GM23338 (cell line): Measurements from ENCODE around the gene GINM1. TPM values are rescaled to one million over a fixed set of nuclear protein-coding genes. Genes with fewer than 3 reads are reported as not detected.

ENCODE experiments used
- ATAC-seq: fragments of 200-7000 bp; cut with Tn5 transposase; 3 replicates; pipeline ENCODE4 v1.9.1; 2020
- DNase-seq: peaks from one replicate; pipeline ENCODE4 v3.0.0-alpha.2; 2015; ENCODE audit warnings: low spot score
- H2AFZ ChIP-seq: fragments of 200-600 bp; sonication (generic); 2 replicates; pipeline ENCODE4 v1.8.0; 2016; ENCODE audit warnings: antibody characterized with exemption, mild to moderate bottlenecking, moderate library complexity
- H3F3A ChIP-seq: fragments of 200-600 bp; sonication (generic); replicated peaks from 2 replicates; pipeline ENCODE4 v1.8.0; 2017; ENCODE audit warnings: antibody characterized with exemption, mixed run types, low read depth
- H3K27ac ChIP-seq: fragments of 200-600 bp; sonication (generic); 2 replicates; pipeline ENCODE4 v1.6.1; 2016; ENCODE audit warnings: low read depth
- H3K27me3 ChIP-seq: fragments of 200-600 bp; sonication (generic); 2 replicates; pipeline ENCODE4 v1.8.0; 2016; ENCODE audit warnings: mild to moderate bottlenecking, mixed run types, moderate library complexity; ENCODE audit not compliant: insufficient read depth
- H3K36me3 ChIP-seq: fragments of 200-600 bp; sonication (generic); 2 replicates; pipeline ENCODE4 v1.8.0; 2016; ENCODE audit warnings: mild to moderate bottlenecking; ENCODE audit not compliant: insufficient read depth
- H3K4me1 ChIP-seq: fragments of 200-600 bp; sonication (generic); 2 replicates; pipeline ENCODE4 v1.8.0; 2016; ENCODE audit warnings: mild to moderate bottlenecking, moderate library complexity; ENCODE audit not compliant: insufficient read depth
- H3K4me2 ChIP-seq: fragments of 200-600 bp; sonication (generic); 2 replicates; pipeline ENCODE4 v1.7.1; 2017; ENCODE audit warnings: mixed run types
- H3K4me3 ChIP-seq: fragments of 200-600 bp; sonication (generic); 2 replicates; pipeline ENCODE4 v1.6.1; 2016; ENCODE audit warnings: mixed run types
- H3K79me2 ChIP-seq: fragments of 200-600 bp; sonication (generic); replicated peaks from 2 replicates; pipeline ENCODE4 v1.8.0; 2017; ENCODE audit warnings: mild to moderate bottlenecking; ENCODE audit not compliant: insufficient read depth
- H3K9me2 ChIP-seq: fragments of 200-600 bp; sonication (generic); 2 replicates; pipeline ENCODE4 v1.8.0; 2017; ENCODE audit not compliant: insufficient read depth
- H4K20me1 ChIP-seq: fragments of 200-600 bp; sonication (generic); replicated peaks from 2 replicates; pipeline ENCODE4 v1.8.0; 2017; ENCODE audit warnings: mild to moderate bottlenecking; ENCODE audit not compliant: insufficient read depth
- H3K27ac Mint-ChIP-seq: 2 replicates; pipeline ENCODE4 v1.8.0; 2020; ENCODE audit warnings: inconsistent platforms, mild to moderate bottlenecking, moderate library complexity, mixed read lengths
- H3K27me3 Mint-ChIP-seq: 3 replicates; pipeline ENCODE4 v1.8.0; 2022; ENCODE audit warnings: low read depth, mild to moderate bottlenecking, moderate library complexity, mixed read lengths, inconsistent platforms; ENCODE audit not compliant: insufficient read depth, poor library complexity
- H3K36me3 Mint-ChIP-seq: 3 replicates; pipeline ENCODE4 v1.8.0; 2021; ENCODE audit warnings: low read depth, mild to moderate bottlenecking, inconsistent platforms, moderate library complexity, mixed read lengths
- H3K4me1 Mint-ChIP-seq: 3 replicates; pipeline ENCODE4 v1.8.0; 2020; ENCODE audit warnings: mild to moderate bottlenecking, inconsistent platforms, mixed read lengths
- H3K4me3 Mint-ChIP-seq: 3 replicates; pipeline ENCODE4 v1.8.0; 2021; ENCODE audit warnings: moderate library complexity, mild to moderate bottlenecking, inconsistent platforms, mixed read lengths
- H3K9me3 Mint-ChIP-seq: 3 replicates; pipeline ENCODE4 v1.8.0; 2020; ENCODE audit warnings: moderate library complexity, mild to moderate bottlenecking, inconsistent platforms, mixed read lengths
- CREB1 ChIP-seq: fragments of 250-450 bp; sonication (Bioruptor Pico); IDR thresholded peaks from 2 replicates; pipeline ENCODE4 v1.5.0; 2020; ENCODE audit warnings: low read depth, mild to moderate bottlenecking, moderate library complexity
- CTCF ChIP-seq, 2 experiments: fragments of 200-600 bp in 1 of 2; sonication (generic) in 1 of 2; conservative IDR thresholded peaks; 2 replicates each; pipeline versions ENCODE4 v1.5.1 to v1.6.1; 2016 to 2017; ENCODE audit warnings: antibody characterized with exemption in 2 of 2, low read depth in 2 of 2, mild to moderate bottlenecking in 2 of 2, moderate library complexity in 1 of 2
- ETS1 ChIP-seq: IDR thresholded peaks from 2 replicates; pipeline ENCODE4 v1.6.1; 2016; ENCODE audit warnings: antibody characterized with exemption
- EZH2 ChIP-seq: fragments of 200-600 bp; sonication (generic); IDR thresholded peaks from one replicate; pipeline ENCODE4 v1.8.0; 2017; ENCODE audit warnings: antibody characterized with exemption, mild to moderate bottlenecking, low read depth; ENCODE audit not compliant: unreplicated experiment
- JUNB ChIP-seq: IDR thresholded peaks from one replicate; pipeline ENCODE4 v1.6.1; 2016; ENCODE audit warnings: antibody characterized with exemption; ENCODE audit not compliant: unreplicated experiment
- NANOG ChIP-seq: IDR thresholded peaks from 2 replicates; pipeline ENCODE4 v1.6.1; 2016; ENCODE audit warnings: antibody characterized with exemption, borderline replicate concordance
- POLR2AphosphoS5 ChIP-seq: IDR thresholded peaks from 2 replicates; pipeline ENCODE4 v1.6.1; 2016; ENCODE audit warnings: antibody characterized with exemption, low read depth
- STAT1 ChIP-seq: IDR thresholded peaks from one replicate; pipeline ENCODE4 v1.6.1; 2016; ENCODE audit warnings: antibody characterized with exemption; ENCODE audit not compliant: unreplicated experiment
- ZNF114 ChIP-seq: fragments of 250-450 bp; sonication (Bioruptor Pico); IDR thresholded peaks from 2 replicates; pipeline ENCODE4 v1.5.0; 2020; ENCODE audit warnings: mild to moderate bottlenecking, moderate library complexity
- ZNF331 ChIP-seq: fragments of 250-450 bp; sonication (Bioruptor Pico); IDR thresholded peaks from 2 replicates; pipeline ENCODE4 v1.5.0; 2020; ENCODE audit warnings: low read depth, mild to moderate bottlenecking, moderate library complexity
- polyA plus RNA-seq: library from polyadenylated mRNA; unstranded; fragments of >200 nt; fragmentation: Nextera tagmentation; extraction: Ambion mirVana; gene quantifications from 2 replicates; pipeline ENCODE4 v1.2.1, GENCODE V29; 2016
- total RNA-seq: library from RNA; depleted of rRNA; stranded (reverse); fragments of >200 nt; shearing (Covaris generic); gene quantifications from 2 replicates; pipeline ENCODE4 v1.2.3, GENCODE V29; 2014
- TF ChIP-seq, protein P1 (sequence below): IDR thresholded peaks from one replicate; pipeline ENCODE4 v1.6.1; 2018; ENCODE audit warnings: antibody characterized with exemption; ENCODE audit not compliant: unreplicated experiment

Gene GINM1
- total and polyA plus RNA-seq, 2 experiments from 2014 or later = 19.2 to 24.1 TPM

- H3K4me1 Mint-ChIP-seq = peaks cover 9% of the 10 kb centered on the region
- H3K9me3 Mint-ChIP-seq = no peaks in the 10 kb centered on the region; the same call in 1 of the 3 replicates
- peak within 1 kb of the TSS; percentile 98 for H3K4me3 Mint-ChIP-seq
- H3K27ac ChIP-seq = peak within 1 kb of the TSS; percentile 100
- TF ChIP-seq ZNF331 (CRISPR knock-in tag) = no peak
- TF ChIP-seq CTCF (conservative IDR thresholded peaks at IDR 0.05; ENCODE audit: low read depth in 2 of 2) = peak; percentile 65 to 99
- TF ChIP-seq ZNF114 = no peak
- peak; percentile 91 for TF ChIP-seq ETS1
- TF ChIP-seq STAT1 = no peak
- no peak for TF ChIP-seq NANOG
- TF ChIP-seq POLR2AphosphoS5 = peak; percentile 88
- peak; percentile 100 for TF ChIP-seq CREB1
- H3K36me3 Mint-ChIP-seq = no peaks in the 10 kb centered on the region
- H3K27ac Mint-ChIP-seq = peak within 1 kb of the TSS; percentile 99
- H3K79me2 ChIP-seq = peaks cover 46% of the 10 kb centered on the region
- H3K27me3 ChIP-seq = no peaks in the 10 kb centered on the region
- peak within 1 kb of the TSS; percentile 100 for H3K4me3 ChIP-seq
- peaks cover 22% of the 10 kb centered on the region; the same call in 1 of the 2 replicates for H4K20me1 ChIP-seq
- peak within 1 kb of the TSS; percentile 99 for H3K4me2 ChIP-seq
- ATAC-seq (peak; percentile 92), DNase-seq (peak; percentile 96)
- peaks cover 1% of the 10 kb centered on the region; the same call in 1 of the 2 replicates for H3K36me3 ChIP-seq
- no peaks in the 10 kb centered on the region for H3K9me2 ChIP-seq
- H2AFZ ChIP-seq = peak within 1 kb of the TSS; percentile 99
- peaks cover 10% of the 10 kb centered on the region for H3F3A ChIP-seq
- peaks cover 7% of the 10 kb centered on the region; the same call in 1 of the 2 replicates for H3K4me1 ChIP-seq
- H3K27me3 Mint-ChIP-seq = peaks cover 14% of the 10 kb centered on the region
Observed at GRCh38 chr6:149545754-149546471, 20.3 kb upstream of the GINM1 start, which contains the start of gene PPIL4. Gene PPIL4 (minus strand): TSS chr6:149546043. CDS start chr6:149546005, 38 bp downstream.

- Histone ChIP-seq H3K27ac (no peak overlapping the region), H3K4me3 (no peak overlapping the region), H2AFZ (no peak overlapping the region; the same call in 1 of the 2 replicates), H4K20me1 (no peaks in the 10 kb centered on the region), H3K27me3 (no peaks in the 10 kb centered on the region), H3K4me2 (no peak overlapping the region), H3K79me2 (no peaks in the 10 kb centered on the region), H3K36me3 (no peaks in the 10 kb centered on the region), H3F3A (no peaks in the 10 kb centered on the region), H3K9me2 (no peaks in the 10 kb centered on the region), H3K4me1 (no peaks in the 10 kb centered on the region)
- Mint-ChIP-seq H3K9me3 (no peaks in the 10 kb centered on the region), H3K4me1 (no peaks in the 10 kb centered on the region; the same call in 2 of the 3 replicates), H3K27me3 (peaks cover 4% of the 10 kb centered on the region), H3K36me3 (no peaks in the 10 kb centered on the region), H3K27ac (no peak overlapping the region), H3K4me3 (no peak overlapping the region)
- DNase-seq = no peak
- ATAC-seq = no peak
- TF ChIP-seq EZH2 (no peak), POLR2AphosphoS5 (no peak), STAT1 (no peak), JUNB (no peak), CREB1 (no peak), ETS1 (no peak), NANOG (no peak)
- TF ChIP-seq, protein P1, sequence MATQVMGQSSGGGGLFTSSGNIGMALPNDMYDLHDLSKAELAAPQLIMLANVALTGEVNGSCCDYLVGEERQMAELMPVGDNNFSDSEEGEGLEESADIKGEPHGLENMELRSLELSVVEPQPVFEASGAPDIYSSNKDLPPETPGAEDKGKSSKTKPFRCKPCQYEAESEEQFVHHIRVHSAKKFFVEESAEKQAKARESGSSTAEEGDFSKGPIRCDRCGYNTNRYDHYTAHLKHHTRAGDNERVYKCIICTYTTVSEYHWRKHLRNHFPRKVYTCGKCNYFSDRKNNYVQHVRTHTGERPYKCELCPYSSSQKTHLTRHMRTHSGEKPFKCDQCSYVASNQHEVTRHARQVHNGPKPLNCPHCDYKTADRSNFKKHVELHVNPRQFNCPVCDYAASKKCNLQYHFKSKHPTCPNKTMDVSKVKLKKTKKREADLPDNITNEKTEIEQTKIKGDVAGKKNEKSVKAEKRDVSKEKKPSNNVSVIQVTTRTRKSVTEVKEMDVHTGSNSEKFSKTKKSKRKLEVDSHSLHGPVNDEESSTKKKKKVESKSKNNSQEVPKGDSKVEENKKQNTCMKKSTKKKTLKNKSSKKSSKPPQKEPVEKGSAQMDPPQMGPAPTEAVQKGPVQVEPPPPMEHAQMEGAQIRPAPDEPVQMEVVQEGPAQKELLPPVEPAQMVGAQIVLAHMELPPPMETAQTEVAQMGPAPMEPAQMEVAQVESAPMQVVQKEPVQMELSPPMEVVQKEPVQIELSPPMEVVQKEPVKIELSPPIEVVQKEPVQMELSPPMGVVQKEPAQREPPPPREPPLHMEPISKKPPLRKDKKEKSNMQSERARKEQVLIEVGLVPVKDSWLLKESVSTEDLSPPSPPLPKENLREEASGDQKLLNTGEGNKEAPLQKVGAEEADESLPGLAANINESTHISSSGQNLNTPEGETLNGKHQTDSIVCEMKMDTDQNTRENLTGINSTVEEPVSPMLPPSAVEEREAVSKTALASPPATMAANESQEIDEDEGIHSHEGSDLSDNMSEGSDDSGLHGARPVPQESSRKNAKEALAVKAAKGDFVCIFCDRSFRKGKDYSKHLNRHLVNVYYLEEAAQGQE = no peak
Observed at GRCh38 chr6:149551920-149552319, 14.3 kb upstream of the GINM1 start.
